Breast epithelium (tissue), 4 donors: Measurements from ENCODE around the gene CWC25. TPM values are rescaled to one million over a fixed set of nuclear protein-coding genes. Genes with fewer than 3 reads are reported as not detected.

ENCODE experiments used
- DNase-seq, 2 donors: peaks; one replicate each; pipeline ENCODE4 v3.0.0-alpha.2; 2019; ENCODE audit warnings: low spot score in 2 of 2
- H3K27ac ChIP-seq, 2 donors: fragments of 200-600 bp; sonication (generic) in 1 of 2; one replicate each; pipeline ENCODE4 v1.5.1; 2016 to 2019; ENCODE audit warnings: mild to moderate bottlenecking in 1 of 2
- H3K27me3 ChIP-seq, 2 donors: fragments of 200-600 bp; sonication (generic) in 1 of 2; one replicate each; pipeline versions ENCODE4 v1.5.1 to v1.6.0; 2017 to 2019; ENCODE audit warnings: control low read depth in 1 of 2, mild to moderate bottlenecking in 1 of 2
- H3K36me3 ChIP-seq: fragments of 200-600 bp; one replicate; pipeline ENCODE4 v1.5.1; 2019
- H3K4me1 ChIP-seq, 2 donors: fragments of 200-600 bp; sonication (generic); one replicate each; pipeline ENCODE4 v1.5.1; 2016 to 2019; ENCODE audit warnings: control low read depth in 1 of 2
- H3K4me3 ChIP-seq, 3 donors: fragments of 200-600 bp; sonication (generic); 1 replicate in 2 of 3; 2 replicates in 1 of 3; pipeline ENCODE4 v1.5.1; 2016 to 2019; ENCODE audit warnings: mild to moderate bottlenecking in 3 of 3, moderate library complexity in 2 of 3
- H3K9me3 ChIP-seq, 2 donors: fragments of 200-600 bp; sonication (generic) in 1 of 2; one replicate each; pipeline ENCODE4 v1.5.1; 2016 to 2019; ENCODE audit warnings: control low read depth in 1 of 2
- CTCF ChIP-seq, 3 donors: fragments of 450-650 bp; IDR thresholded peaks; one replicate each; pipeline ENCODE4 v1.5.1; 2016 to 2017; ENCODE audit warnings: antibody characterized with exemption in 3 of 3, mild to moderate bottlenecking in 3 of 3, moderate library complexity in 3 of 3
- POLR2A ChIP-seq: fragments of 450-650 bp; IDR thresholded peaks from one replicate; pipeline ENCODE4 v1.6.1; 2016; ENCODE audit warnings: antibody characterized with exemption, mild to moderate bottlenecking, moderate library complexity
- POLR2AphosphoS5 ChIP-seq, 3 donors: sonication (generic); formaldehyde crosslinking; IDR thresholded peaks; one replicate each; pipeline ENCODE4 v1.6.1; 2017; ENCODE audit warnings: antibody characterized with exemption in 3 of 3
- intact Hi-C: fragments of 100-400 bp; cut with DNase I; formaldehyde crosslinking; loops from one replicate; pipeline ENCODE4 v1.15.1; 2023; ENCODE audit warnings: low total_unique reads
- total RNA-seq, 3 donors: library from RNA; depleted of rRNA; stranded (reverse); fragments of >200 nt; gene quantifications; one replicate each; pipeline ENCODE4 v1.1.0, GENCODE V29; 2016

The CWC25 gene
- total RNA-seq, 3 donors from 2014 or later, result 22.1 to 42.0 (median 28.2) TPM

- no peak for DNase-seq
- H3K27ac ChIP-seq, result no peak overlapping the region
- TF ChIP-seq CTCF (IDR thresholded peaks at IDR 0.05), result no peak
- H3K36me3 ChIP-seq, result peaks cover 7% of the 10 kb centered on the region
- no peaks in the 10 kb centered on the region for H3K27me3 ChIP-seq
- H3K9me3 ChIP-seq, result no peaks in the 10 kb centered on the region
- no peak overlapping the region for H3K4me3 ChIP-seq
- intact Hi-C loops, result no loop called here
- no peaks in the 10 kb centered on the region for H3K4me1 ChIP-seq
Measured at GRCh38 chr17:38815576-38816193, 9.4 kb downstream of the CWC25 start.

- DNase-seq, result no peak
- H3K36me3 ChIP-seq, result peaks cover 8% of the 10 kb centered on the region
- TF ChIP-seq POLR2A, result no peak
- no peak for TF ChIP-seq POLR2AphosphoS5 (IDR thresholded peaks at IDR 0.05)
- TF ChIP-seq CTCF (IDR thresholded peaks at IDR 0.05), result no peak
- intact Hi-C loops, result no loop called here
- no peak overlapping the region for H3K4me3 ChIP-seq
- no peak overlapping the region for H3K27ac ChIP-seq
- H3K27me3 ChIP-seq, result no peaks in the 10 kb centered on the region
- no peaks in the 10 kb centered on the region for H3K9me3 ChIP-seq
- no peaks in the 10 kb centered on the region for H3K4me1 ChIP-seq
Measured at GRCh38 chr17:38809828-38810227, 15.3 kb downstream of the CWC25 start.

GRCh38 chr17:38800237-38800760, 24.8 kb downstream of the CWC25 start:
- Histone ChIP-seq H3K4me3 (peak overlapping the region; percentile 74 to 91 (median 79)), H3K27me3 (no peaks in the 10 kb centered on the region), H3K4me1 (peaks cover 5 to 18% of the 10 kb centered on the region in 2 donors), H3K27ac (peak overlapping the region; percentile 97 to 99), H3K9me3 (no peaks in the 10 kb centered on the region), H3K36me3 (peaks cover 6% of the 10 kb centered on the region)
- TF ChIP-seq POLR2A (no peak), POLR2AphosphoS5 (IDR thresholded peaks at IDR 0.05) (no peak), CTCF (IDR thresholded peaks at IDR 0.05) (no peak)
- DNase-seq, result no peak
- intact Hi-C loops, result no loop called here

GRCh38 chr17:38799501-38800236, 25.5 kb downstream of the CWC25 start, which contains the start of gene PIP4K2B:
Gene PIP4K2B (minus strand): TSS chr17:38799556. CDS start chr17:38799424, 132 bp downstream.
- peaks cover 5 to 18% of the 10 kb centered on the region in 2 donors for H3K4me1 ChIP-seq
- peak within 1 kb of the TSS; percentile 97 to 99 for H3K27ac ChIP-seq
- DNase-seq, result peak; percentile 90 to 93
- TF ChIP-seq POLR2AphosphoS5 (IDR thresholded peaks at IDR 0.05), result peak; percentile 74 to 90 (median 85)
- TF ChIP-seq POLR2A, result no peak
- intact Hi-C loops, result no loop called here
- no peaks in the 10 kb centered on the region for H3K27me3 ChIP-seq
- peak within 1 kb of the TSS; percentile 74 to 91 (median 79) for H3K4me3 ChIP-seq
- H3K36me3 ChIP-seq, result peaks cover 6% of the 10 kb centered on the region
- H3K9me3 ChIP-seq, result no peaks in the 10 kb centered on the region

GRCh38 chr17:38798614-38799500, 26.3 kb downstream of the CWC25 start:
- DNase-seq, result peak; percentile 29 to 54
- no peaks in the 10 kb centered on the region for H3K9me3 ChIP-seq
- intact Hi-C loops, result no loop called here
- peak in 2 of 3 donors; percentile 30 to 37 for TF ChIP-seq POLR2AphosphoS5 (IDR thresholded peaks at IDR 0.05)
- no peak for TF ChIP-seq CTCF (IDR thresholded peaks at IDR 0.05)
- peaks cover 6% of the 10 kb centered on the region for H3K36me3 ChIP-seq
- peak overlapping the region; percentile 74 to 91 (median 79) for H3K4me3 ChIP-seq
- no peaks in the 10 kb centered on the region for H3K27me3 ChIP-seq
- peaks cover 5 to 18% of the 10 kb centered on the region in 2 donors for H3K4me1 ChIP-seq
- H3K27ac ChIP-seq, result peak overlapping the region; percentile 97 to 99
